CD4-positive, alpha-beta T cell treated with Interferon alpha-2 for 1 hour (primary cell): ENCODE data around the gene ING4.

ENCODE experiments used
- DNase-seq, 2 donors: peaks; one replicate each; pipeline ENCODE4 v3.0.0-alpha.2; 2020 to 2022

The ING4 gene

DNA sequence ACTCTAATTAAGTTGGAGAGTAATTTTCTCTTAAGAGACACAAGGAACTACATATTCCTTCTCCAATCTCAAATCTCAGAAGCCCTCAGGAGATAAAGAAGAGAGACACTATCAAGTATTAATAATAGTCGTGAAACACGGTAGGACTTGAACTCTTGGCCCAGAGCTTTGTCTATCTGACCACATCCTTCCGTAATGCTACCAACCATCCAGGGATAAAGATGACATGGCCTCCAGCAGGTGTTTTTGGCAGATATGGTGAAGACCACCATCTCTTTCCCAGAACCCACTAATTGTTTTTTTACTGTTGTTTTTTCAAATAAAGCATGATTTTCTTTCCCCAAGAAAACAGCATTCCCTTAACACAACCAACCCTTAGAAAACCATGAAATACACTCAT, 22.9 kb upstream of the ING4 start:
- no peak for DNase-seq

DNA sequence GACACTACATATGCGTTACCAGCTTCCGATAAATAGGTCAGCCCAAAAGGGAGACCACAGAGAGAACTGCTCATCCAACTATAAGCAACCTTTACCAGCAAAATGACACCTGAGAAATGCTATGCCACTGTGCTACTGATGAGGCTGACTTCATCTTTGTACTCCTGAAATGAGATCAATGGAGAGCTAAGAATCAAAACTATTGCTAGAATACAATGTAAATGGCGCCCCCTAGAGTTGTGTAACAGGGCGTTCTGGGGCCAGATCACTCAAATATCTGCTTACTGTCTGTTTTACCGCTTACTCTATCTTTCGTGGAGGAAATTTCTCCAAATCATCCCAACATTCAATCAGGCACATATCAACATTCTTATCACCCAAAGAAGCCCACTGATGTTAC, 21.7 kb upstream of the ING4 start:
- peak; percentile 40 to 78 for DNase-seq

DNA sequence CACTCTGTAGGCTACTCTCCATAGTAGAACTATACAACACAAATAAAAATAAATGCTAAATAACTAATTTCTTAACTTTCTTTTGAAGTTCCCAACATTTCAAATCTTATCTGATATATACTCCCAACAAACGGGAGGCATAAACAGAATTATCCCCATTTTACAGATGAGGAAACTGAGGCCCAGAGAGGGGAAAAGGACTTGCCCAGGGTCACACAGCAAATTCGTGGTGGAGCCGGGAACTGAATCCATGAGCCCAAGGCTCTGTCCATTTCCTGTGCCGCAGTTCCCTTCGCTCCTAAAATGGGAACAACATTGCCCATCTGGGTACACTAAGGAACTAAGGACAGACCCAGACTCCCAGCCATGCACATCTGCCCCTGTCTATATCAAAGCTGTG, 14.0 kb upstream of the ING4 start:
- no peak for DNase-seq

DNA sequence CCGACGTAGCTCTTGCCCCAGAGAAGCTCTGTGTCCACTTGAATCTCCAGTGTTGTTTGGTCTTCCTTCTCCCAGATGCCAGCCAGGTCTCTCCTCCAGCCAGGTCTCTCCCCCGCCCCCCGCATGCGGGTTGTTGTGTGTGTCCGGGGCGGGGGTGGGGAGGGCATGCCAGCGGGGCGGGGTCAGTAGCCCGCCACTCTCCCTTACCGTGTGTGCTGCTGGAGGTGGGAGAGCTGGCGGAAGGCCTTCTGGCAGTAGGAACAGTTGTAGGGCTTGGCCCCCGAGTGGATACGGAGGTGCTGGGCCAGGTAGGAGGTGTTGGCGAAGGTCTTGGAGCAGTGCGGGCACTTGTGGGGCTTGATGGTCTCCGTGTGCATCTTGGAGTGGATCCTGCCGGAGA, 9.2 kb upstream of the ING4 start:
- DNase-seq, result no peak

DNA sequence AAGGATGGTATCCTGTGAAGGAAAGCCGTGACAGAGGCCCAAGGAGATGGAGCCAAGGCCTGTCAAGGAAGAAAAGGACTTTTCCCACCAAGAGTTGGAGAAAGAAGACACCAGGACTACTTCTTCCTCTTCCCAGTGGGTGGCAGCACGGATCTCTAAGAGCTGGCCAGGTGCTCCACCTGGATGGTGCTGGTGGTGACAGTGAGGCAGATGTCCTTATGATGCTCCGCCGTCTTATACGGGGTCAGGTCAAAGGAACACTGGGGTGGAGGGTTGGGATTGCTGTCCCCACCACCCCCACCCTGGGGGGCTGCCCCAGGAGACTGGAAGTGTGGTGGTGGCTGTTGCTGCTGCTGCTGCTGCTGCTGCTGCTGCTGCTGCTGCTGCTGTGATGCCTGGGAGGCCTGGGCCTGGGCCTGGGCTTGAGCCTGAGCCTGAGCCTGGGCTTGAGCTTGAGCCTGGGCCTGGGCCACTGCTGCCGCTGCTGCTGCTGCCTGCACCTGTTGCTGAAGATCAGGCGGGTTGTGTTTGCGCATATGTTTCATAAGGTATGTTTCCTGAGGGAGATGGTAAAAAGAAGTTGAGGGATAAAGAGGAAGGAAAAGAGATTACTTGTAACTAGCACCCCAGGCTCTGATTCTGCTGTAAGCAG, 4.8 kb upstream of the ING4 start:
- DNase-seq, result no peak

DNA sequence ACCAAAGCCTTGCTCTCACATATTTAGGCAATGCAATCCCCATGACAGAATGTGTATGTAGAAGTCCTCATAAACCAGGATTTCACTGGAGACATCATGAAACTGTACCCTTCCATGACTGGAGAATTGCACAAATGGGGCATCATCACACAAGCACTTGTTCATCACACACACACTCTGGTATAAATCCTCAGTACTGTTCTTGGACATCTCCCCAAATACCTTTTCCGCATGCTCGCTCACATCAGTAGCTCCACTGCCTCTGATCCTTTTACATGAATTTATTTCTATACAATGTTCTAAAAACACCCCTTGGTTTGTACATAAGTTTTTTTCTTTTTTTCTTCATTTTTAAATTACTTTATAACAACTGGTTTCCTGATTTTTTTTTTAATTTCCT, 3.3 kb upstream of the ING4 start:
- DNase-seq, result no peak

DNA sequence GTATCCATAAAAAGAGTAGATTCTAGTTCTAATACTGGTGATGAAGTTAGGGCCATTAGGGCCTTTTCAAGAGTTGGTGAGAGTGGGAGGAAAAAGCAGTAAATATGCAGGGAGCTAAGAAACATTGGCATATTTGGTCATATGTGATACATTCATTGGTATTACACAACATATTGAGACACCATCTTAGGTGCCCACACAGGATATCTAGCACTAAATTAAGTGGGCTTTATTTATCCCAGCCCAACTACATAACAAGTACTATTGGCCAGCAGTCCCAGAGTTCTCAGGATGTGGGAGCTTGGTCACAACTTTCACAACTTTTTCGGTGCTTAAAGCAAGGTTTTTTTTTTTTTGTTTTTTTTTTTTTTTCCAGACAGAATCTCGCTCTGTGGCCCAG, 2.0 kb upstream of the ING4 start:
- no peak for DNase-seq

DNA sequence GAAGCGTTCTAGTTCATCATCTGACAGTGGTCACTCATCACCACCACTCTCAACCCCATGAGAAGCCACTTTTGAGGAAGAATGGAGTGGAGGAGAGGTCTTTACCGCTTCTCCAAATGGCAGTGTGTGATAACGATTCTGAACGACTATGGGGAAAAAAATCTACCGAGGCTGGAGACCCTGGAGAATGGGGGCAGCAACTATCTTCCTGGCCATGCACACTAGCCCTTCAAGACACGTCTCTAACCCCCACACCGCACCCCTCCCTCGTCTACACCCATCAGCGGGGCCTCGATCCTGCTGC, 365 bp downstream of the ING4 start:
- no peak for DNase-seq

DNA sequence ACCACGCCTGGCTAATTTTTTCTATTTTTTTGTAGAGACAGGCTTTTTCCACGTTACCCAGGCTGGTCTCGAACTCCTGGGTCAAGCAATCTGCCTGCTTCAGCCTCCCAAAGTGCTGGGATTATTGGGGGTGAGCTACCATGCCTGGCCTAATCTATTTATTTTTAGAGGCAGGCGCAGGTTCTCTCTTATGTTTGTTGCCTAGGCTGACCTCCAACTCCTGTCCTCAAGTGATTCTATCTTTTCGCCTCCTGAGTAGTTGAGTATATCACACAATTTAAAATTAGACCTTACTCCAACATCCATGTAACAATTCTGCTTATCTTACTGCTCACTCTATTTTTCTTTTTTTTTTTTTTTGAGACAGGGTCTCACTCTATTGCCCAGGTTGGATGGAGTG, 8.9 kb downstream of the ING4 start:
- no peak for DNase-seq

DNA sequence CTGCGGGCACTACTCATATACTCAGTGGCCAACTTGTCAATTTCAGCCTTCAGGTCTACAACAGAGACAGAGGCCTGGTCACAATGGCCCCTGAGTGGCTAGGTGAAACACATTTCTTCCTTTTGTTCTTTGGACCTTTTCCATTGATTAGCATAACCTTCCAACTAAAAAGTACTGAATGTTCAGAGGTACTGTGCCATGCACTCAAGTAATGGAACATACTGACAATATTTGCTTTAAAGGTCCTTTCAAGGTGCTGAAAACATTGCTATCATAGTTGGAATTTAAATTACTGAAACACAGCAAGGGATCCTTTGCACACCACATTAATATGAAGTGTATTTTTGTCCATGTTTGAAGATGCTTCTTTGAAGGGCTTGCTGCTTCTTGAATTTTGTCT, 9.6 kb downstream of the ING4 start:
- no peak for DNase-seq

DNA sequence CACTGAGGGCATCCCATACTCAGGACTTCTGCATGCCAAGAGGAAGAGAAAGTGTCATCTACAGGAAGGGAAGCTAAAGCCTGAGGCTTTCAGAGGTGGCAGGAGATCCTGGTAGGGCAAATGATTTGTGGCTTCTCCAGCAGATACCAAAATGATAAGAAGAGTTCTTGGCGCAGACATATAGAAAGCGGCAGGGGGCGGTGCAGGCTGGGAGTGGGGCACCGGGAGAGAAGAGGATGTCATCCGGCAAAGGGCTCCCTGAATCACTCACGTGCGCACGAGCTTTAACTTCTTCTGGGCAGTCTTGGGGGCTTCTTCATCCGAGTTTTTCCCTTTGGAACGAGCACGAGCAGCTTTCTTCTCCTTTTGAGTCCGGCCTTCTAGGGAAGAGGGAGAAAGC, 10.5 kb downstream of the ING4 start:
- DNase-seq, result no peak

DNA sequence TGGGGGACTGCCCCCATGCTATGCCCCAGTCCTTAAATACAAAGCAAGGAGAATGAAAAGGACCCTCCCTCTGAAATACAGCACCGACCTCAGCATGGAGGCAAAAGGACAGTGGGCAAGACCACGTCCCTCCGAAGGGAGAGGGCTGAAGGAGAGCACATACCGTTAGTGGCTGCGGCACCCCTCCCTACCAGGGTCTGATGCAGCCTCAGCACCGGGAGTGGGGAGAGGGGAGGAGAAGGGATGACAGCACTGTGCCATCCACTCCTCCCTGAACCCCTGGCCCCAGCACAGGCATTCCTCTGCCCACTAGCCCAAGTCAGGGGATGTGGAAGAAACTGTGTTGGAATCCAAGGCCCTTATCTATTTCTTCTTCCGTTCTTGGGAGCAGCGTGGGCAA, 12.1 kb downstream of the ING4 start:
- DNase-seq, result no peak

DNA sequence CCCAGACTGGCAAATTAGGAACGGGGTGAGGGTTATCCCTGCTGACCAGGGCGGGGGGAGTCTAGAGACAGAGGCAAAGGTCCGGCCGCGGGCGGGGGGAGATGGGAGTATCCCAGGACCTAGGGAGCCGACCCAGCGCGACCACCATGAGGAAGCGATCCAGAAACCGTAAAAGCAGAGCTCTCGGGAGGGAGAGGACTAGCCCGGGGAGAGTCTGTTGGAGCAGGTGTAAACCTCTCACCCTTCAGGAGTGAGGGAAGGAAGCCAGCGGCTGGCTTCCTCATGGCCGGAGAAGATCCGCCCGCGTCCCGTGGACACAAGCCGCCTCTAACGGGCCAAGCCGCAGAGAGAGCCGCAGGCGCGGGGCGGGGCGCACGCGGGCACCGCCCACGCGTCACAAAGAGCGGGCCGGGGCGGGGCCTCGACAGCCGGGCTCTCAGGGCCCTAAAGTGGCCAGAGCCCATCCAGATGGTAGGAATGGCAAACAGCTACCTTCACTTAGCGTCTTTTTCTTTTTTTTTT, 15.8 kb downstream of the ING4 start, which contains the start of gene ACRBP:
Gene ACRBP (minus strand): TSS at position 350 of the 522 bp plus-strand sequence. CDS start 66 bp downstream, at position 284.
- DNase-seq, result peak in 1 of 2 donors; percentile 59

DNA sequence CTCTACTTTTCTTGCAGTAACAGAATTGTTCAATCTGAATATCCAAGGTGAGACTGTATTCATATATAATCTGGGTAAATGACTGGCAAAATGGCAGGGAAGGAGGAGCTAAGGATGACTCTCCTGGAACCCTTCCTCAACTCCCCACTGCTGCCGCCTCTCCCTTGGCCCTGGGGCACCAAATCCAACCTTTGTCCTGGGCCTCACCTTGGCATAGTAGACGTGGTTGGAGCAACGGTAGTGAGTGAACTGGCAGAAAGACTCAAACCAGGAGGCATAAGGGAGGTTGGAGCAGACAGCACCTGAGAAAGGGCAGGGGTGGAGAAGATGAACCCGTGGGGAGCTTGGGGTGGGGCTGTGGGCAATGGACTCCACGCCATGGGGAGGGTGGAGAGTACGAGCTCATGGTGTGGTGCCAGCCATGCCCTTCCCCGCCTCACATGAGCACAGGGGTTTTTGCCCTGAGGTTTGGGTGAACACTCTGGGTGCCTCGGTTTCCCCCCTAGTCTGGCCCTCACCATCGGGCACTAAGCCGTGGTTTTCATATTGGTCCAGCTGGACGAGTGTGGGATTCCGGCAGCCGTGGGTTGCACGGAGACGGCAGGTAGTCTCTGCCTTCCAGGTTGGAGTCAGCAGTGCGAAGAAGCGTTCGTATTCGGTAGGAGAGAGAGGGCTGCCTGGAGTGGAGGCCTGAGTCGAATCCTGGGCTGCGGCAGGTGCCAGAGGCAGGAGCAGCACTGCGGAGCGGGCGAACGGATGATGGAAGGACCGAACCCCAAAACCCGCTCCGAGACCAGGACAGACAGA, 16.4 kb downstream of the ING4 start:
- DNase-seq, result no peak

DNA sequence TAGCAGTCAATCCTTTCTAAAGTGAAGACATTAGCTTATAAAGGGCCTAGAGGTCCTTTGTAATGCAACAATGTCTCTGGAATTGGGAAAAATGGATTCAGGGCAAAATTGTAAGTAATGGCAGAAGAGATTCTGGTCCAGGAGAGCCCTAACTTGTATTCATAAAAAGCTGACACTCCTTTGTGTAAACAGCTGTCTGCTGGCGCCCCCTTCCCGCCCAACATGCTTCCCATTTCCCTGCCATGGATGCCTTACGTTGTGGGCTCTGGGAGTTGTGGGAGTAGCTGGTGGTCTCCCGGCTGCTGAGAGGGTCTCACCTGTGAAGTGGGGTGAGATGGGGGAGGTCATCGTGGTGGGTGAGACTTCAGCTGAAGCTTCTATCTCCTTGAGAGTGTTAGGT, 18.0 kb downstream of the ING4 start:
- DNase-seq, result no peak

DNA sequence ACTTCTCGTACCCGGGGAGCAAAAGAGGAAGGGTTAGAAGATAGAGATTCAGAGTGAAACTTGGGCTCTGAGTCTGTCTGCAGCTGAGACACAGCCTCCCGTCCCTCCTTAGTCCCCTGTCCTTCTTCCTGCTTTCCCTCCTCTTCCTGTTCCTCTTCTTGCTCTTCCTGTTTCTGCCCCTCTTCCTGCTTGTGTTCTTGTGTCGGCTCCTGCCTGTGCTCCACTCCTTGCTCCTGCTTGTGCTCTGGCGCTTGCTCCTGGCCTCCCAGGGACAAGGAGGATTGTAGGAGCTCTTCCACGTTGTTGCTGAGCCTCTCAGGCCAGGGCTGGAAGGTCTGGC, 18.7 kb downstream of the ING4 start:
- peak in 1 of 2 donors; percentile 25 for DNase-seq

DNA sequence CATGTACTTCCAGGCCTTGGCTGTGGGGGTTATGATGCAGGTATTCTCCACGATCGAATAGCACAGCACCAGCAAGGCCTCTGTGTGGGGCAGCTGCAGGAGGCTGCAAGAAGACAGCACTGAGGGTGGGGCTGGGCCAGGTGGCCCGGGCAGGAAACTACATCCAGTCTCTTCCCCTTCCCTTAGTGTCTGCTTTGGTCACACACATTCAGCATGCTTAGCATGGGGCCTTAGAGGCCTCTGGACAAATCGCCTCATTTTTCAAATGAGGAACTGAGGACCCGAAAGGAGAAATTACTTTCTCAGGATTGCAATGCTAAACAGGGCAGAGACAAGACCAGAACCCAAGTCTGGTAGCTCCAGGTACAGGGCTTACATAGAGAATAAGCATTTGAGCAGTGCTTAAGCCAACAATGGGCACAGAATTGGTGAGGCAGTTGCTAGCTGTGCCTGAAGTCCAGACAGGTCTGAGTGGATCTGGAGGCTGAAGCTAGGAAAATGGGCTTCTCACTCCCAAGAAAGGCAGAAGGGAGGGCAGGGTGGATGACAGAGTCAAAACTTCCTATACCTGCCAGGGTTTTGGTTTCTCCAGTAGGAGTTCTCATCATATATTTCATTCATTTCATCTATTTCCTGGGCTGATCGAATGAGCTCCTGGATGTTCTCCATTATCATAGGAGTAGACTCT, 19.2 kb downstream of the ING4 start:
- no peak for DNase-seq

DNA sequence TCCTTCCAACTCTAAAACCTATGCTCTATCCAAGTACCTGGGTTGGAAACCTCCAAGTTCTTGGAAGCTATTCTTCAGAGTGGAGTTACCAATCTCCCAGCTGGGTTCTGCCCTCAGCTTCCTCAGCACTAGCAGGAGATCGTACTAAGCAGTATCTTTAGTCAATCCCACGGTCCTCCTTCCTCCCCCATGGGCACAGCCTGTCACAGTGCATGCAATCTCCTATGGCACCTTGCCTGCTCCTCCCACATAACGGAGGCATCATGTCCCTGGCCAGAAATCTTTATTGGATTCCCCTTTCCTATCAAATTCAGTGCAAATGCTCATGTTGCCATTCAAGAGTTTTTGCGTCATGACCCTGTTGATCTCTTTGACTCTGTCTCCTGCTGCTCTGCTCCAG, 21.8 kb downstream of the ING4 start:
- DNase-seq, result no peak

DNA sequence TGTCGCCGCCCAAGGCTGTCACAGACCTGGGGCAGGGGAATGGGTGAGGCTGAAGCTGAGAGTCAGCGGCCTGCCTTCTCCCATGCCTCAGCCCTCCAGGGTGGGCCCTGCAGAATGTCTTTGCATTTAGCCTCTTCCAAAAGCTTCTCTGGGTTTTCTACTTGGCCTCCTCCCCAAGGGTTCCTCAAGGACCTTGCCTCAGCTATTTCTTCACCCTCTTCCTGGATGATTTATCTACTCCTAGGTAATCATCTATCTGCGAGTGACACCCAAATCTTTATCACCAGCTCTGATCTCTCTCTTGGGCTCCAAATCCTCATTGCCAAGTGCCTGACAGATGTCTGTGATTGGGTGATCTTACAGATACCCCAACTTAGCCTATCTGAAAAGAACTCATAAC, 22.4 kb downstream of the ING4 start:
- no peak for DNase-seq

DNA sequence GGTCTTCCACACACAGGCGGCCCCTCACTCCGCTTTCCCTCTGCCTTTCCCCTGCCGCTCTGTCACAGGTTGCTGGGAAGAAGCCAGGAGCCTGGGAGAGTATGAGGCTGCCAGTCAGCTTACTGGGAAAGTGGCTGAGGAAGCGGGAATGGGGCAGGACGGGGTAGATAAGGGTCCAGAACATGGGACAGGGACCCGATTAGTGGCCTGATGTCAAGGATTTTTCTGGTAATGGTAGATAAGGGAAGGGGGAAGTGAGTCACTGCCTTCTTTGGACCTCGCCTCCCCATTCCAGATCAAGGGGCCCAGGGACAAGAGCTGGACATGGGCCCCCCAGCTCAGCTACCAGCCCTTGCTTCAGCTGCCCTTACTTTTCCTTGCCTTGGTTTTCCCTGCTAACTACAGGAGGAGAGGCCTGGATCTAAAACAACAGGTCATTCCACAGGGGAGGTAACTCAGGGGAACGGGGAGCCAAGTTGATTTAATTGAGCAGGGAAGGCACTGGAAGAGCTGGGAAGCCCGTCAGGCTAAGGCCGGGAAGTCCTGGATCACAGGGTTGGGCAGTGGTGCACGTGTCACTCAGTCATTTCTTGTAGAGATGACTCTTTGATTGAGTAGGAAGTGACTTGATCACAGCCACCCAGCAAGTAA, 23.6 kb downstream of the ING4 start:
- no peak for DNase-seq

DNA sequence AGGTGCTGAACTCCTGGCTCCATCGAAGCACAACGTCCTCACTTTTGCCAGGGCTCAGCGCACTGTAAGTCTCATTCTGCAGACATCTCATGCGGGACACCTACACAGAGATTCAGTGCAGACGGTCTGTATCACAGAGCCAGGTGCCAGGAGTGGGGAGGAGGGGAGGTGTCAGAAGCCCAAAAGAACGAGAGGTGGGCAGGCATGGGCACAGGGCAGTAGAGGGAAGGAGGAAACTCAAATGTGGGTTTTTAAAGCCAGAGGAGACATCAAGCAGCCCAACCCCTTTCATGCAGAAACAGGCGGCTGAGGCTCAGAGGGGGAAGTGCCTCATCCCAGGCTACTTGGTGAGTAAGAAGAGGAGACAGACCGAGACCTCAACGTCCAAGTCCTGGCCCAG, 24.6 kb downstream of the ING4 start:
- DNase-seq, result no peak

DNA sequence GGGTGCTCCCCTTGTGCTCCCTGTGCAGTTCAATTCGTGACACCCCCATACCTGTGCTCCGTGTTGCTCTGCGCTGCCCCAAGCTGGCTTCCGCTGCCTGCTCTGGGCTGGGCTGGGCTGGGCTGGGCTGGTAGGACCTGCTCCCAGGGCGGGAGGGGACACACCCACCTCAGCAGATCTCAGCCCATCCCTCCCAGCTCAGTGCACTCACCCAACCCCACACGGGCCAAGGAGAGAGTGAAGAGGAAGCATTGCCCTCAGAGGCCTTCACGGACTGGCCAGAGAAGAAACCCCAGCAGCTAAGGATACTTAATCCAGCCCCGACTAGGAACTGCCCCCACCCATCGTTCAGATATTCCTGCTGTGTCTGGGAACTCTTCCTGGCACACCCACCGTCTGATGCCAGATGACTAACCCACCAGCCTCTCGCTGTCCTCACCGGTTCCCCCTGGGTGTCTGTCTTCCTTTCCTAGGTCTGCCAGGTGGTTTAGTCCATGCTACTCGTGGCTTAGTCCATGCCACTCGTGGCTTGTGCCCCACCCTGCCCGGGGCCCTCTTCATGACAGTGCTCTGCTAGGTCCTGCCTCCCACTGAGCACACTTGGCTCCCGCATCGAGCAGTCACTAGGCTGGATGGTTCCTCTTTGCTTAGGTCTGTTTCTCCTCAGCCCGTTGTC, 26.9 kb downstream of the ING4 start, which contains the start of gene LPAR5:
Gene LPAR5 (minus strand): TSS at position 104 of the 676 bp plus-strand sequence. CDS start 14,711 bp downstream, outside the sequence.
- peak; percentile 38 to 49 for DNase-seq

DNA sequence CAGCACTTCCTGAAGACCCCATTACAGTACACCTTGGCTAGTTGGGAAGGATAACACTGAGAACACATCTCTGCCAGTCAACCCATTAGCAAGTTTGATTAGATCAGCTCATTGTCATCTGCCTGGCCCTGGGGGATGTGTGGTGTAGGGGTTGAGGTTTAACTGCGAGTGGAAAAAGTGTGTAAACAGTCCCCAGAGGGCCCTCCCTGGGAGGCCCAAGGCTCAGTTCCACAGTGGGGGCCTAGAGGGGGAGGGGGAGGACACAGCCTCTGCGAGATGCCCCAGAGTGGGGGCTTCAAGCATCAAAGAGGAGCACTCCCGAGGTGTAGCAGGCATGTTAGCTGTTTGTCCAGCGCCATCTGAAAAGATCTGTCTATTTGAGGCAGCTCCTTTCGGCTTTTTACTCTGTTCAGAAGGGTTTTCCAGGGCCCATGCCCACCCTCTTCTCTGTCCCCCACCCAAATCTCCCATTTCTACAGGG, 27.5 kb downstream of the ING4 start:
- peak; percentile 32 to 54 for DNase-seq
